HG03045 (cell line): ENCODE results near the gene MYH15.

ENCODE experiments used
- ATAC-seq: cut with Tn5 transposase; IDR thresholded peaks from one replicate; pipeline ENCODE4 v1.9.1; 2021; ENCODE audit warnings: mild to moderate bottlenecking, moderate library complexity; ENCODE audit not compliant: unreplicated experiment

The MYH15 gene

DNA sequence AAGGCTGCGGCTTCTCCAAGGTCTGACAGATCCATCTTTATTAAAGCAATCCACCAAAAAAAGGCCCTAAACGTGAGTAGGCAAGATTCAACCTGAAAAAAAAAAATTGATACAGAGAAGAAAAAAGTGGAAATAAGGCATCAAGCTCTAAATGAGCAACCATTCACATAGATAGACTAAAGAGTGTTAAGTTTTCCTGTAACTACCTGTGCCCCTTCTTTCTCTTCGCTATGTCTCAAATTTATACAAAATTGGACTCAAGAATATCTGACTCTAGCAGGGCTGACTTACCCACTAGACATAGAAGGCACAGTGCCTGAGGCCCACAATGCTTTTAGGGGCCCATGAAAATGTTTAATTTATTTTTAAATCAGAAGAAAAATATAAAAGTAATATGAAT, at the start of gene MYH15:
Gene MYH15 (minus strand): TSS at position 101 of the 400 bp plus-strand sequence. CDS start 66 bp downstream, at position 35.
- ATAC-seq, result no peak

- ATAC-seq, result no peak
Observed at GRCh38 chr3:108555966-108556581, 45.7 kb upstream of the MYH15 start.

- no peak for ATAC-seq
Observed at GRCh38 chr3:108554913-108555571, 44.6 kb upstream of the MYH15 start.

- ATAC-seq, result no peak
Observed at GRCh38 chr3:108554229-108554628, 43.8 kb upstream of the MYH15 start.

DNA sequence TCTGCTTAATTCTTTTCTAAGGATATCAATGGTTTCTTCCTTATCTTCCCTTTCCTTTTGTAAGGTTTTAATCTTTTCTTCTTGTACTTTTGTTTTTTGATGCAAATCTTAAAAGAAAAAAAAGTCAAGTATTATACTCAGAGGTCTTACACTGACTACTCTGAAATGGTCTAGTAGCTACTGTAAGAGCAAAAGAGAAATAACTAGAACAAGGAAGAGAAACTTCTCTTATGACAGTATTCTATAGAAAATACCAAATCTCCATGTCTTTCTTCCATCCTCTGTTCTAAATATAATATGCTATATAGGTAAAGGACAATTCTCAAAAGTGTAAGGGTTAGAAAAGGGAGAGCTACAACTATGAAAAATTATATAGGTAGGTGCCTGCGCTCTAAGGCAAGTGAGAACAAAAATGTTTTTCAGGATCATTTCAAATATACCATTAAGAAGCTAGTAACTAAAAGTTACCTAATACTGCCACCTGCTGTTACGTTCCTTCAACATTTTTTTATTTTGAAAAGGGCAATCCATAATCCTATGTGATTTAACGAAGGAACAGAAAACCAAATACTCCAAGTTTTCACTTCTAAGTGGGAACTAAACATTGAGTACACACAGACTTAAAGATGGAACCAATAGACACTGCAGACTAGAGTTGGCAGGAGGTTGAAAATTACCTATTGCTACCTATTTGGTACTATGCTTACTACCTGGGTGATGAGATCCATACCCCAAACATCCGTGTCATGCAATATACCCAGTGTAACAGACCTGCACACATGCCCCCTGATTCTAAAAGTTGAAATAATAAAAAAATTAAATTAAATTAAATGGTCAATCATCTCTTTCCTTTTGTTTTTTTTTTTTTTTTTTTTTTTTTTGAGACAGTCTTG, 42.1 kb upstream of the MYH15 start:
- no peak for ATAC-seq

- no peak for ATAC-seq
Observed at GRCh38 chr3:108548886-108549285, 38.5 kb upstream of the MYH15 start.

DNA sequence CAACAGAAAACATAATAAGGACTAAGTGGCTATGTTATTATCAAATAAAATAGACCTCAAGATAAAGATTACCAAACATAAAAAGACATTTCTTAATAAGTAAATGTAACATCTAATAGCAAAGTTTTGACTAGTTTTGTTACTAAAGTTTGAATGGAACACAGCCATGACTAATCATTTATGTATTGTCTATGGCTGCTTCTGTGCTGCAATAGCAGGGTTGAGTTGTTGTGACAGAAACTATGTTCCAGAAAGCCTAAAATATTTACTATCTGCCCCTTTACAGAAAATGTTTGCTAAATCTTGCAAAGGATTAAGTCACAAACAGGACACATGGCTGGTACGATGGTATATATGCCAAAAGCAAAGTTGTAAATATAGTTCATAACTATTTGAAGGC, 37.9 kb upstream of the MYH15 start:
- no peak for ATAC-seq

DNA sequence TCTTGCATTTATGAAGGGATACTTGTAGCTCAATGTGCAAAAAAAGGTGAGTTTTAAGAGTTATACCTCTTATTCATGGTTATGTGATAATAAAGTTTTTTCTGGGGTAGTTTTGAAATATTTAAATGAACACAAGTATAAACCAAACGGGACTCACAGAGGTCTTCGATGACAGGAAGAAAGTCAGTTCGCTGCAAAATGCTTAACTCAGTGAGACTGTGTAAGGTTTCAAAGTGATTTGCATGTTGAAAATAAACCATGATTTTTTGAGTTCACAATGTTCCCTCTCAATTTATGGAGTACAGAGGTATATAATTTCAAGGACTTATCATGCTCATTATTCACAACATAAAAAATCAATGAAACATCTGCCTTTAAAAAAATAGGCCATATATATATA, 36.3 kb upstream of the MYH15 start:
- no peak for ATAC-seq

DNA sequence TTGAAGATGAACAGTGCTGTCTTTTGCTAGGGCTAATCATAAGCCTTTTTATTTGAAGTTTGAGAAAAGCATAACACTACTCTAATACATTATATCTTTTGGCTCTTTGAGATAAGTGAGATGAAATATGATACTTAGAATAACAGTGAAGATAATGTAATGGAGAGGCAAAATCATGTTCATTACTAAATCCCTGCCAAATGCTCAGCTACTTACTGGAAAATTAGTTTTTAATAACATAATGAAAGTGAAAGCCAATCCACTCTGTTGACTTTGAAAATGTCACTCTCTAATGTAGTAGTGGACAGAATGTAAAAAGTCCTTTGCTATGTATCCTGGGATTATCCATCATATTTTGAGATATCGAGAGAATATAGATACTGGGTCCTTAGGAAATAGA, 35.9 kb upstream of the MYH15 start:
- ATAC-seq, result no peak

DNA sequence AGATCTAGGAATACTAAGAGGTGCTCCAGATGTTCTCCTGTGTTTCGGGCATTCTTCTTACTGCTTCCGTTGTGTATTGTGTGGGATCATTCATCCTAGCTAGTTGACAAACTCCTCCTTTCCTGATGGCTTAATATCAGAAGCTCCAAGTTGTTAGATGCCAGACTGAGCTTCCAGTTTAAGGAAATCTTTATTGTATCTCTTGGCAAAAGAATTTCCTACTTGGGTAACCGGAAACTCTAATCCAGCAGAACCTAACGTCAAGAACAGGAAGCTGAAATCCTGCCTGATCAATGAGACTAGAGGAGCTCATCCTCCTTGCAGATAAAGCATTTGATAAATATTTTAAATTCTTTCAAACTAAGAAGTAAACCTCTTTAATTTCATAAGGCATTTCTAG, 27.7 kb upstream of the MYH15 start:
- ATAC-seq, result no peak

DNA sequence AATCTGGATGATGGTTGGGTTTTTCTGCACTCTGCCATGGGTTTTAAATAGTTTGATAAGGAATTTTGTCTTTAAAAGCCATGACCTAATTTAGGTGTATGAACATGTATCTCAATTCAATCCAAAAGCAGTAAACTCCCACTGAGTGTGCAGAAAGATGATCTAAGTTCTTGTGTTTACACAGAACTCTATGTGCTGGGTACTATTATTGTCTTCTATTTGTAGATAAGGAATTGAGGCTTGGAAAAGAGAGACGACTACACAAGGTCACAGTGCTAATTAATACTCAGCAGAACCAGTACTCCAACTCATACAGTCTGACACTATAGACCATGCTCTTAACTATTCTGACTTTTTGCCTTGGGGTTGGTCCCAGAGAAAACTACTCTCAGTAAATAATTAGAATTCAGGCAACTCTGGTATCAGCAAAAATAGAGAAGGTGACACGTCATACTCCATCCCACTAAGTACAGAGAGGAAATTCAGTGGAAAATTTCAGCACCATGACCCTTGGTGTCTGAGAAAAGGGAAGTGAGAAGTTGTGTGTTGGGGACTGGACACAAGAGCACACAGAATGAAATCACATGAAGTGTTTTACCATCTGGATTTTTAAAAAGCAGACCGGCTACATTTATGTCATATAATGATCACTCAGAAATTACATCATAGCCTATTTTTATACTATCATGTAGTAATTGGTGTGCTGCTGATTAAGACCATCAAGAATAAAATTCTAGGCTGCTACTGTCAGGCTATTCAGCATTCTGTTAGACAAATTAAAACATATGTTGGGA, 18.3 kb upstream of the MYH15 start:
- ATAC-seq, result peak; percentile 92

- no peak for ATAC-seq
Observed at GRCh38 chr3:108527817-108528216, 17.4 kb upstream of the MYH15 start.

DNA sequence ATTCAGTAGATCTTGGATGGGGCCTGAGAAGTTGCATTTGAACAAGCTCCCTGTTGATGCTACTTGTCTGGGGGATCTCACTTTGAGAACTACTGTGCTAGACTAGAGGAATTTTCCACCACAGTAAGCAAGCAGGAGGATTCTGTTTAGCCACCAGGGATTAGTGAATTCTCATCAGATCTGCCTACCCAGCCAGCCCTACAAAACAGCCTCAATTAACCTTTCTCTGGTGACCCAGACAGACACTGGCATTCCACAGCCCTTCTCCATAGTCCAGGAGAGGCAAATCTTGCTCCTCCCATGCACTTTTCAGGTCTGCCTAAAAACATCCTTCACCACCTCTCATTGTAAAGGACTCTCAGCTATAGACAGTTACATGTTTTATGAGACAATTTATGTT, 16.7 kb upstream of the MYH15 start:
- ATAC-seq, result no peak

DNA sequence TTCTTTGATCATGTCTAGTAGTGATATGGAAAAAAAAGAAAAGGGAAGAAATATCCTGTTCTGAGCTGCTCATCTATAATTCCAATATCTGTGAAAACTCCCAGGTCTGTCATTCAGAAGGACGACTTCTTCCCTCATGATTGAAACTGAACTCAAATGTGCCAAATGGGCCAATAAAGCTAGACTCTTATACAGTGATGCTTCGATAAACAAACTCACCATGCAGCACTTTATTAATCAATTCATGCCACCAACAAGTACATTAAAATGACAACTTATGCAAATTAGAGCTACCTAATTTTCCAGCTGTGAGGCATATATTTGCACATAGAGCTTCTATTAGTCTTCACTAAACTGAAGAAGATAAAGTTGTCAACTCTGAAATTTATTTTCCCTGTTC, 15.6 kb upstream of the MYH15 start:
- ATAC-seq, result no peak

DNA sequence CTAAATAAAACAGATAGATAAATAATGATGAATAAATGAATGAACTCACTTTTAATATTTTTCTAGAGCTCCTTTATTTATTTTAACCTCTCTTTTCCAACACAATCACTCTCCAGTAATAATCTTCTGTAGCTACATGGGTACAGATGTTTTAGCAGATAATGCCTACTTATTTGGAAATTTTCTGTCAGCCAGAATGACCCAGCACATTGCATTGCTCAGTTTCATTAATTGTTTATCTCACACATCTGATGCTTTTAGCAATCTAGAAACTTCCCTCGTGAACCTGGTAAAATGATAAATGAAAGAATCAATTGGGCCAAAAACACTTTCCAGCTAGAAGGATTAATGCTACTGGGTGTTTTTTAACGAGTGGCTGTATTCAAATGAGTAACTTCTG, 14.9 kb upstream of the MYH15 start:
- no peak for ATAC-seq

- no peak for ATAC-seq
Observed at GRCh38 chr3:108524537-108524936, 14.1 kb upstream of the MYH15 start.

DNA sequence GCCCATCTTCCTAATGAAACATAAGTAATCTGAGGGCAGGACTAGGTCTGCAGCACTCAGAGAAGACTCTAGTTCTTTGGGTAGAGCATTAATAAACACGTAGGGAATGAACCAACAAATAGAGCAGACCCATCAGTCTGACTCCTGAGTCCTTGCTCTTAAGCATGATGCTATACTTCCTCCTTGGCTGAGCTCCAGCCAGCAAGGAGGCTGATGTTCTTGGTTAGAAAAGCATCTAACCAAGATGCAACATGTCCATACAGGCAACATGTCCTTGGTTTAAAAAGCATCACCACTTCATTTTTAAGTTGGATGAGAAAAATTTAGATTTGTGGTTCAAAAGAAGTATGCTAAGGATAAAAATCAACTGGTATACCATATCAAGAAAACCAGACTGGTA, 8.5 kb upstream of the MYH15 start:
- no peak for ATAC-seq

- ATAC-seq, result no peak
Observed at GRCh38 chr3:108516881-108517280, 6.5 kb upstream of the MYH15 start.

DNA sequence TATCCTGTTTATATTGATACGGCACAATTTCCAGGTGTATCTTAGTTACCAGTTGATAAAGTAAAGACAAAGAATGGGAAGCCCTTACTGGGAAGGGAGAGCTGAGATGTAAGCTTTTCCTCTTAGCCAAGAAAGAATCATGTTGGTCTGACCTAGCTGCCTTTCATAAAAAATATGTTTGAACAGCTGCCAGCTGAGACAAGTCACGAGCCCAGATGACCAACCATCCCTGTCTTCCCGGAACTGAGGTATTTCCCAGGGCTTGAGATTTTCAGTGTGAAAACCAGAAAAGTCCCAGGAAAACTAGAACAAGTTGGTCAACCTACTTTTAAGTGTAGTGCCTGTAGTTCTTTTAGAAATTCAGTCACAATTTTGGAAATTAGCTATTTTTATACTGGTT, 3.6 kb upstream of the MYH15 start:
- ATAC-seq, result no peak

- no peak for ATAC-seq
Observed at GRCh38 chr3:108512671-108513070, 2.3 kb upstream of the MYH15 start.

DNA sequence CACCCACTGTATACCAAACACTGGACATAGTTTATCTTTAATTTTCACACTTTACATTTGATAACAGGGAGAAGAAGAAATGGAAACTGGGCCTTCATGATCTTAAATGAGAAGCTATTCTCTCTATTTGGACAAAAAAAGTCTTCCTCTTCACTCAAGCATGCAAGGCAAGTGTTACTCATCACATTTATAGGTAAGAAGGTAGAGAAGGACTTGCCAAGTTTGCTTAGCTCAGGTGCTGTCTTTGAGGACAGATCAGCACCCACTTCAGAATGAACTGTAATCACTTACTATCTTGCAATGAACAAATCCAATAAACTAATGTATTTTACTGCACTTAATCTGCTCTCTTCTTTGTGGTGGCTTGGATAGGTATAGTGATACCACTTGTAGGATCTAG, 1.1 kb upstream of the MYH15 start:
- no peak for ATAC-seq
